OCI-LY7 (cell line): ENCODE data around the gene DLGAP5. TPM values are rescaled to one million over a fixed set of nuclear protein-coding genes. Genes with fewer than 3 reads are reported as not detected.

Experiments used
- BruUV-seq: library from RNA; stranded (reverse); fragments of 400-500 nt; replicated peaks from 2 replicates; lab custom pipeline; 2021; lab: Mats Ljungman, UMichigan
- CTCF ChIA-PET: fragments of 300-600 bp; sonication (Branson Sonifier 250); formaldehyde crosslinking; loops from one replicate; lab custom pipeline; 2022; ENCODE audit warnings: antibody characterized with exemption; ENCODE audit not compliant: unreplicated experiment; lab: Charles Lee
- POLR2A ChIA-PET: fragments of 300-600 bp; sonication (Branson Sonifier 250); formaldehyde crosslinking; loops from one replicate; lab custom pipeline; 2022; ENCODE audit warnings: antibody characterized with exemption; lab: Charles Lee
- DNase-seq: peaks from one replicate; pipeline ENCODE4 v3.0.0-alpha.2; 2015; ENCODE audit warnings: low spot score
- H2AFZ ChIP-seq: fragments of 200-600 bp; sonication (generic), shearing (Covaris generic); 2 replicates; pipeline ENCODE4 v1.6.1; 2014; ENCODE audit warnings: mild to moderate bottlenecking, antibody characterized with exemption, low read length, moderate library complexity
- H3K27ac ChIP-seq: fragments of 200-600 bp; sonication (generic); 2 replicates; pipeline ENCODE4 v1.5.1; 2014; ENCODE audit warnings: mixed run types, low read depth, mild to moderate bottlenecking, moderate library complexity, low read length, inconsistent platforms; ENCODE audit not compliant: poor library complexity, severe bottlenecking
- H3K36me3 ChIP-seq: fragments of 200-600 bp; sonication (generic); 2 replicates; pipeline ENCODE4 v1.6.1; 2014; ENCODE audit warnings: mild to moderate bottlenecking, antibody characterized with exemption, low read length, moderate library complexity, mixed read lengths; ENCODE audit not compliant: insufficient read depth
- H3K4me1 ChIP-seq: fragments of 200-600 bp; sonication (generic); 2 replicates; pipeline ENCODE4 v1.5.1; 2014; ENCODE audit warnings: mild to moderate bottlenecking, low read length; ENCODE audit not compliant: insufficient read depth, poor library complexity, severe bottlenecking
- H3K4me2 ChIP-seq: fragments of 200-600 bp; sonication (generic); 2 replicates; pipeline ENCODE4 v1.6.1; 2014; ENCODE audit warnings: mild to moderate bottlenecking, low read length
- H3K4me3 ChIP-seq: fragments of 200-600 bp; sonication (generic); 2 replicates; pipeline ENCODE4 v1.5.1; 2014; ENCODE audit warnings: mild to moderate bottlenecking, low read depth, low read length; ENCODE audit not compliant: poor library complexity, severe bottlenecking
- H3K79me2 ChIP-seq: fragments of 200-600 bp; sonication (generic); 2 replicates; pipeline ENCODE4 v1.6.1; 2016; ENCODE audit warnings: low read depth, mild to moderate bottlenecking, low read length, moderate library complexity, mixed read lengths; ENCODE audit not compliant: insufficient read depth
- H3K9me2 ChIP-seq: fragments of 200-600 bp; sonication (generic); 2 replicates; pipeline ENCODE4 v1.6.1; 2016; ENCODE audit warnings: mild to moderate bottlenecking, low read length, mixed read lengths; ENCODE audit not compliant: insufficient read depth
- H3K9me3 ChIP-seq: fragments of 200-600 bp; sonication (generic); 2 replicates; pipeline ENCODE4 v1.6.1; 2014; ENCODE audit warnings: mild to moderate bottlenecking, mixed run types, low read length, mixed read lengths
- H4K20me1 ChIP-seq: fragments of 200-600 bp; sonication (generic); 2 replicates; pipeline ENCODE4 v1.6.1; 2014; ENCODE audit warnings: mild to moderate bottlenecking, antibody characterized with exemption, low read length, moderate library complexity, mixed read lengths; ENCODE audit not compliant: insufficient read depth
- CTCF ChIP-seq: fragments of 200-600 bp; sonication (generic); conservative IDR thresholded peaks from 2 replicates; pipeline ENCODE4 v1.5.1; 2014; ENCODE audit warnings: mild to moderate bottlenecking, antibody characterized with exemption, low read length, moderate library complexity, mixed read lengths
- EZH2phosphoT487 ChIP-seq: fragments of 200-600 bp; sonication (generic); IDR thresholded peaks from 2 replicates; pipeline ENCODE4 v1.6.1; 2018; ENCODE audit warnings: low read depth, borderline replicate concordance, mild to moderate bottlenecking, mixed run types, antibody characterized with exemption, low read length, moderate library complexity, mixed read lengths
- intact Hi-C: fragments of 100-400 bp; cut with micrococcal nuclease; formaldehyde crosslinking; loops from one replicate; pipeline ENCODE4 v1.10.0; 2022; ENCODE audit not compliant: unreplicated experiment
- total RNA-seq, 2 experiments: library from RNA; depleted of rRNA in 1 of 2; stranded (reverse); fragments of >200 nt in 1 of 2; shearing (Covaris generic) in 1 of 2; gene quantifications; 2 replicates each; pipeline ENCODE4 v1.2.3, GENCODE V29; 2014 to 2022

The DLGAP5 gene
- total RNA-seq, 2 experiments from 2014 or later, result 57.6 to 92.2 TPM

DNA sequence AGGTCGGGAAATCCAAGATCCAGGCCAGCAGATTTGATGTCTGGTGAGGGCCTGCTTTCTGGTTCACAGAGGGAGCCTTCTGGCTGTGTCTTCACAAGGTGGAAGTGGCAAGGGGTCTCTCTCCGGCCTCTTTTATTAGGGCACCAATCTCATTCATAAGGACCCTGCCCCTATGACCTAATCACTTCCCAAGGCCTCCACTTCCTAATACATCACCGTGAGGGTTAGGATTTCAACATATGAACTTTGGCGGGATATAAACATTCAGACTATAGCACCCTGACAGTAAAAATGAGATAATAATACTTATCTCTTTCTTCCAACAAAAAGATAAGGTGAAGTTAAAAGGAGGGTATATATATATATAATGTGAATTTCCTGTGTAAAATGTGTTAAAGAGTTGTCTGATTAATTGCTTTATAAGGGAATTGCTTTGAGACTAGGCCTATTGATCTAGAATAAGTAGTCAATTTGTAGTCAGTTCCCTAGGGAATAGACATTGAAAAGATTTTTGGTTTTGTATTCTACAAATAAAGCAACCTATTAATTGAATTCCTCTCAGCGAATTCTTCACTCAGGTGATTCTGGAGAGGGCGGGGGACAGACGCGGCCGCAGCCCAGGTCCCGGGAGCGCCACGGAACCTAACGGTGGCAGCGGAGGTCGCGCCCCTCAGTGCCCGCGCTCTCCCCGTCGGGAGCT, 62.8 kb downstream of the DLGAP5 start:
- Histone ChIP-seq H4K20me1 (no peaks in the 10 kb centered on the region), H3K9me3 (no peaks in the 10 kb centered on the region), H3K36me3 (no peaks in the 10 kb centered on the region), H3K27ac (no peak overlapping the region), H3K4me1 (no peaks in the 10 kb centered on the region), H3K79me2 (no peaks in the 10 kb centered on the region), H3K4me3 (no peak overlapping the region), H3K9me2 (no peaks in the 10 kb centered on the region), H3K4me2 (no peak overlapping the region), H2AFZ (no peak overlapping the region)
- intact Hi-C loops, result no loop called here
- ChIA-PET POLR2A (interaction anchor here (0.7 kb wide), 1 partner anchor 23 kb away, joined by 3 read pairs; no protein-coding TSS in a partner anchor), CTCF (no interaction called here)
- no TSS peak for BruUV-seq
- TF ChIP-seq EZH2phosphoT487, result no peak
- TF ChIP-seq CTCF, result no peak
- DNase-seq, result no peak

GRCh38 chr14:55127460-55127951, 63.9 kb downstream of the DLGAP5 start:
- Histone ChIP-seq H3K36me3 (no peaks in the 10 kb centered on the region), H2AFZ (no peak overlapping the region), H3K27ac (no peak overlapping the region), H3K4me2 (no peak overlapping the region), H3K4me3 (no peak overlapping the region), H3K79me2 (no peaks in the 10 kb centered on the region), H4K20me1 (no peaks in the 10 kb centered on the region), H3K9me2 (no peaks in the 10 kb centered on the region), H3K4me1 (no peaks in the 10 kb centered on the region), H3K9me3 (no peaks in the 10 kb centered on the region)
- TF ChIP-seq CTCF, result no peak
- TF ChIP-seq EZH2phosphoT487, result no peak
- no TSS peak for BruUV-seq
- no peak for DNase-seq
- ChIA-PET CTCF (interaction anchor here (0.6 kb wide), 1 partner anchor 19 kb away, joined by 3 read pairs; no protein-coding TSS in a partner anchor), POLR2A (interaction anchor here (0.5 to 0.6 kb wide), 2 partner anchors 39 to 1447 kb away, joined by 3 read pairs; no protein-coding TSS in a partner anchor)
- intact Hi-C loops, result no loop called here

- Histone ChIP-seq H4K20me1 (no peaks in the 10 kb centered on the region), H2AFZ (no peak overlapping the region), H3K9me3 (no peaks in the 10 kb centered on the region), H3K79me2 (no peaks in the 10 kb centered on the region), H3K4me3 (no peak overlapping the region), H3K9me2 (no peaks in the 10 kb centered on the region), H3K4me1 (no peaks in the 10 kb centered on the region), H3K4me2 (no peak overlapping the region), H3K27ac (no peak overlapping the region), H3K36me3 (no peaks in the 10 kb centered on the region)
- POLR2A ChIA-PET, result interaction anchor here (0.5 to 0.6 kb wide), 2 partner anchors 39 to 164 kb away, joined by 3 to 5 read pairs; no protein-coding TSS in a partner anchor
- BruUV-seq, result no TSS peak
- CTCF ChIA-PET, result interaction anchor here (0.6 kb wide), 1 partner anchor 19 kb away, joined by 3 read pairs; no protein-coding TSS in a partner anchor
- intact Hi-C loops, result no loop called here
- TF ChIP-seq CTCF (no peak), EZH2phosphoT487 (no peak)
- DNase-seq, result no peak
Measured at GRCh38 chr14:55126932-55127459, 64.4 kb downstream of the DLGAP5 start.
